NCI-H524 (cell line): ENCODE data around the gene MOB2.
"Not testable (repeated sequence)": the region's sequence is repeated elsewhere in the genome, so short reads cannot be mapped to it uniquely, and the experiment has no call there.

ENCODE experiments used
- DNase-seq, 2 experiments: peaks; one replicate each; lab custom pipeline; 2025; lab: John Stamatoyannopoulos, UW

The MOB2 gene

DNA sequence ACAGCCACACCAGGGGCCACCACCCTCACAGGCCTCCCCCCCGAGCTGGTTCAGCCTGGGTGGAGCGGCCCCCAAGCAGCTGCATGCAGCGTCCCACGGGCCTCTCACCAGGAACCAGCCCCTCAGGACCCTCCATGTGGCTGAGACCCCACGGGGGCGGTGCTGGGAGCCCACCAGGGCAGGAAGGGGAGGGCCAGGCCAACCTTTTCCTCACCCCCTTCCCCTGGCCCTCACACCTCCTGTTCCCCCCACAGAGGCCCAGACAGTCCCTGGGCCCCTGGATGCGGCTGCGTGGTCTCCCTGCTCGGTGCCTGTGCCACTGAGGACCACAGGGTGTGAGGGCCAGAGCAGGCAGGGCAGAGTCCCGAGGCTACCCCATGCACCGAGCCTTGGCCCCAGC lies 46.5 kb downstream of the MOB2 start:
- DNase-seq, result no peak

- no peak for DNase-seq
Measured at GRCh38 chr11:1439341-1439740, 47.2 kb downstream of the MOB2 start.

DNA sequence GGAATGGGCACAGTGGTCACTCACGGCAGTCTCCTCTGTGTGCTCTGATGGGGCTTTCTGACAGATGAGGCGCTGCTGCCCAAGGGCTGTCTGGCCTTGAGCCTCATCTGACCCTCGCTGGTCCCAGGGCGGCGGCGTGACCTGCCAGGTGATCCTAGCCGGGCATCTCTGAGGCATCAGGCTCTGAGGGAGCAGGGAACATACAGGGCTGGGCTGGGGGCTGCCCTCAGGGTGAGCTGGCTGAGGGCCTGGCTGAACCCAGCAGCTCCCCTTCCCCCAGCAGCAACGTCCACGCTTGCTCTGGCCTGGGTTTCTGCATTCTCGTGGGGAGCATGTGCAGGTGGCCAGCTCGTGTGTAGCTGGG lies 47.6 kb downstream of the MOB2 start:
- DNase-seq, result no peak

GRCh38 chr11:1438261-1438966 lies 48.2 kb downstream of the MOB2 start:
- DNase-seq, result no peak

- DNase-seq, result no peak
Measured at GRCh38 chr11:1437500-1437899, 49.1 kb downstream of the MOB2 start.

- DNase-seq, result no peak
Measured at GRCh38 chr11:1436468-1437039, 50.0 kb downstream of the MOB2 start.

DNA sequence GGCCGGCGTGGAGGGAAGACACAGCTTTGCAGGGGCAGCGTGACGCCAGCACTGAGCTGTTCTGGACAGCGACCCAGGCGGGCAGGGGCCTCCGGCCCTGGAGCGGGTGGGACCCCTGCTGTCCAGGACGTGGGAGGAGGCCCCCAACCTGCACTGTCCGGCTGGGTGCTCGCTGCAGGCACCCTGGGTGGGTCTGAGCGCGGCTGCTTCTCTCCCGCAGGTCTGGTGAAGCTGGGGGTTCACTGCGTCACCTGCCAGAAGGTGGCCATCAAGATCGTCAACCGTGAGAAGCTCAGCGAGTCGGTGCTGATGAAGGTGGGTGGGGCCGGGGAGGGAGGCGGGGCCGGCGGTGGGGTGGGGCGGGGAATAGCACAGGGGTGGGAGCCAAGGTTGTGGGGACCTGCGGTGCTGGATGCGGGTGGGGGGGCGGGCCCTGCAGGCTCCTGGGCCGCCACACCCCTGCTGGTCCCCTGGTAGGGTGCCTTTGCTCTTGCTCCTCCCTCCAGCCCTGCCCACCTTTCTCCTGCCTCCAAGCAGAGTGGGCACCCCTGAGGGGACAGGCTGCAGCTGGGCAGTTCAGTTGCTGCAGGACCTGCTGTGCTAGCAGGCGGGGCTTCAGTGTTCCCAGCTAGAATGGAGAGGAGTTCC lies 50.6 kb downstream of the MOB2 start:
- no peak for DNase-seq

GRCh38 chr11:1435479-1435819 lies 51.1 kb downstream of the MOB2 start:
- not testable (repeated sequence) for DNase-seq

- DNase-seq, result no peak
Measured at GRCh38 chr11:1433977-1434640, 52.5 kb downstream of the MOB2 start.

- DNase-seq, result no peak
Measured at GRCh38 chr11:1433568-1433967, 53.0 kb downstream of the MOB2 start.

DNA sequence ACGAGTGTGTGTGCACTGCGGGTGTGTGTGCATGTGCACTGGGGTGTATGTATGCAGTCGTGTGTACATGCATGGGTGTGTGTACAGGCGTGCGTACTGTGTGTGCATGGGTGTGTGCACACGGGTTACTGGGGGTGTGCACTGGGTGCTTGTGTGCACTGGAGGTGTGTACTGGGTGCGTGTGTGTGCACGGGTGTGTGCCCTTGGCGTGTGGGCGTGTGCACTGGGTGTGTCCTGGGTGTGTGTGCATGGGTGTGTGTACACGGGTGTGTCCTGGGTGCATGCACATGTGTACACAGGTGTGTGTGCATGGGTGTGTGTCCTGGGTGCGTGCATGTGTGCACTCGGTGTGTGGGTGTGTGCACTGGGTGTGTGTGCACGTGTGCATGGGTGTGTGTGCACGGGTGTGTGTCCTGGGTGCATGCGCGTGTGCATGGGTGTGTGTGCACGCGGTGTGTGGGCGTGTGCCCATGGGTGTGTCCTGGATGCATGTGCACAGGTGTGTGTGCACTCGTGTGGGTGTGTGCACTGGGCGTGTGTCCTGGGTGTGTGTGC lies 57.7 kb downstream of the MOB2 start:
- no peak for DNase-seq

GRCh38 chr11:1425439-1425838 lies 61.1 kb downstream of the MOB2 start:
- no peak for DNase-seq

DNA sequence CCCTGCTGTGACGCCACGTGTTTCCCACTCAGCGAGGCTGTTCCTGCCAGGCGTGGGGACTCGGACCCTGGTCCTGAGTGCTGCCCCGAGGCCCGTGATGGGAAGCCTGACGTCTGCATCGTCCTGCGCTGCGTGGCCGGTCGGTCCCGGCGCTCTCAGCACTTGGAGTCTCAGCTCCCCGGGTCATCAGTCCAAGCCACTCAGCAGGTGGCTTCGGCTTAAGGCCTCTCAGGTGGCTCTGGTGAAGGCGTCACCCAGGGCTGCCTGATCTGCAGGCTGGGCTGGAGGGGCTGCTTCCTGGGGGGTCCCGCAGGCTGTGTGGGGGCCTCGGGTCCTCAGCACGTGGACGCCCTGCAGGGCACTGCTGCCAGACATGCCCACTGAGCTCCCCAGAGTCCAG lies 61.6 kb downstream of the MOB2 start:
- no peak for DNase-seq

- not testable (repeated sequence) for DNase-seq
Measured at GRCh38 chr11:1423406-1423805, 63.2 kb downstream of the MOB2 start.

DNA sequence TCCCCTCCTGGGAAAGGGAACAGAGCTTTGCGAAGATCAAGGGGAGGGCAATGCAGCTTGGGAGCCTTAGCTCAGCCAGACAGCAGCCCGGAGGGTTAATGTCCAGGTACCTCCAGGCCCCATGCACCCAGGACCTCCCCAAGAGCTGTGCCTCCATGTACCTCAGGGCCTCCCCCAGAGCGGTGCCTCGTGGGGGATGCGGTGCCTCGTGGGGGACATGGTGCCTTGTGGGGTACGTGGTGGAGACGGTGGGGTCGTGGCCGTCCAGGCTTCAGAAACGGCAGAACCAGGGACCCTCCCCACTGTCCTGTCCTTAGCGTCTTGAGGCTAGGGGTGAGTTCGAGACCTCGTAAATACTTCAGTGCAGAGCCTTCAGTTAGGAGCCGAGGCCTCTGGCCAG lies 63.6 kb downstream of the MOB2 start:
- DNase-seq, result no peak

DNA sequence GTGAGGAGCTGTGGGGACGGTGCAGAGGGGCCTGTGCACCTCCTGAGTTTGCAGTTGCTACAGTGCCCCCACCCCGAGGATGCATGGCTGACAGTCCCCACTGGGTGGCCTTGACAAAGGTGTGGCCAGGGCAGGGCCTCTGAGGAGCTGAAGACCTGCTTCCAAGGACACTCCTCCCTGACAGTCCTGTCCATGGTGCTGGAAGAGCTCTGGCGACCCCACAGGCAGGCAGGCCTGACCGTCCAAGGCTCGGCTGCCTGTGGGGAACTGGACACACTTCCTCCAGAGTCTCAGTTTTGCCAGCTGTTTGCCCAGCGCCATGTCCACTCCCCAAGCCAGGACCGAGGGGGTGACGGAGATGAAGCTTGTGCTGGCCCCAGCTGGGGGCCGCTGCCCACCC lies 64.1 kb downstream of the MOB2 start:
- DNase-seq, result no peak

- DNase-seq, result no peak
Measured at GRCh38 chr11:1421291-1421690, 65.3 kb downstream of the MOB2 start.

GRCh38 chr11:1419811-1420210 lies 66.8 kb downstream of the MOB2 start:
- no peak for DNase-seq
